GM08714 (cell line): ENCODE results near the gene WDFY1.
"Not testable (repeated sequence)": the region's sequence is repeated elsewhere in the genome, so short reads cannot be mapped to it uniquely, and the experiment has no call there.

Source experiments
- H3K4me3 ChIP-seq: fragments of 200-500 bp; sonication (Bioruptor generic); 2 replicates; pipeline ENCODE4 v1.5.1; 2014; ENCODE audit warnings: mild to moderate bottlenecking, low read length, inconsistent platforms
- ZNF274 ChIP-seq: IDR thresholded peaks from 2 replicates; pipeline ENCODE4 v1.6.1; 2012; ENCODE audit warnings: mild to moderate bottlenecking, low read depth, low read length

WDFY1 gene

GRCh38 chr2:223873672-223874071, 71.5 kb downstream of the WDFY1 start:
- H3K4me3 ChIP-seq = no peak overlapping the region
- no peak for TF ChIP-seq ZNF274

- not testable (repeated sequence) for H3K4me3 ChIP-seq
Measured at GRCh38 chr2:223872772-223873171, 72.4 kb downstream of the WDFY1 start.

GRCh38 chr2:223871661-223872060, 73.5 kb downstream of the WDFY1 start:
- not testable (repeated sequence) for H3K4me3 ChIP-seq

- H3K4me3 ChIP-seq = no peak overlapping the region
- TF ChIP-seq ZNF274 = no peak
Measured at GRCh38 chr2:223870840-223871611, 74.1 kb downstream of the WDFY1 start.

- no peak overlapping the region for H3K4me3 ChIP-seq
- TF ChIP-seq ZNF274 = no peak
Measured at GRCh38 chr2:223868005-223868404, 77.1 kb downstream of the WDFY1 start.

- H3K4me3 ChIP-seq = no peak overlapping the region
- no peak for TF ChIP-seq ZNF274
Measured at GRCh38 chr2:223865907-223866508, 79.1 kb downstream of the WDFY1 start.

- H3K4me3 ChIP-seq = no peak overlapping the region
- TF ChIP-seq ZNF274 = no peak
Measured at GRCh38 chr2:223865124-223865523, 80.0 kb downstream of the WDFY1 start.

GRCh38 chr2:223863491-223863890, 81.6 kb downstream of the WDFY1 start:
- TF ChIP-seq ZNF274 = no peak
- H3K4me3 ChIP-seq = no peak overlapping the region

- no peak overlapping the region for H3K4me3 ChIP-seq
- TF ChIP-seq ZNF274 = no peak
Measured at GRCh38 chr2:223860809-223861738, 84.1 kb downstream of the WDFY1 start.

GRCh38 chr2:223859070-223859469, 86.1 kb downstream of the WDFY1 start:
- no peak overlapping the region for H3K4me3 ChIP-seq
- TF ChIP-seq ZNF274 = no peak

GRCh38 chr2:223856584-223856983, 88.6 kb downstream of the WDFY1 start:
- no peak overlapping the region for H3K4me3 ChIP-seq
- TF ChIP-seq ZNF274 = no peak

GRCh38 chr2:223856021-223856420, 89.1 kb downstream of the WDFY1 start:
- TF ChIP-seq ZNF274 = no peak
- H3K4me3 ChIP-seq = no peak overlapping the region

- TF ChIP-seq ZNF274 = no peak
Measured at GRCh38 chr2:223855426-223855825, 89.7 kb downstream of the WDFY1 start.

GRCh38 chr2:223854741-223855140, 90.4 kb downstream of the WDFY1 start:
- H3K4me3 ChIP-seq = no peak overlapping the region
- TF ChIP-seq ZNF274 = no peak

More at GRCh38 chr2:223855426-223855825, 89.7 kb downstream of the WDFY1 start:
- H3K4me3 ChIP-seq = no peak overlapping the region

GRCh38 chr2:223853425-223853837, 91.7 kb downstream of the WDFY1 start:
- no peak for TF ChIP-seq ZNF274
- no peak overlapping the region for H3K4me3 ChIP-seq
